HG03045 (cell line): Measurements from ENCODE around the gene TMEM239.
"Not testable (repeated sequence)": the region's sequence is repeated elsewhere in the genome, so short reads cannot be mapped to it uniquely, and the experiment has no call there.

Experiments
- ATAC-seq: cut with Tn5 transposase; IDR thresholded peaks from one replicate; pipeline ENCODE4 v1.9.1; 2021; ENCODE audit warnings: mild to moderate bottlenecking, moderate library complexity; ENCODE audit not compliant: unreplicated experiment

The TMEM239 gene

DNA sequence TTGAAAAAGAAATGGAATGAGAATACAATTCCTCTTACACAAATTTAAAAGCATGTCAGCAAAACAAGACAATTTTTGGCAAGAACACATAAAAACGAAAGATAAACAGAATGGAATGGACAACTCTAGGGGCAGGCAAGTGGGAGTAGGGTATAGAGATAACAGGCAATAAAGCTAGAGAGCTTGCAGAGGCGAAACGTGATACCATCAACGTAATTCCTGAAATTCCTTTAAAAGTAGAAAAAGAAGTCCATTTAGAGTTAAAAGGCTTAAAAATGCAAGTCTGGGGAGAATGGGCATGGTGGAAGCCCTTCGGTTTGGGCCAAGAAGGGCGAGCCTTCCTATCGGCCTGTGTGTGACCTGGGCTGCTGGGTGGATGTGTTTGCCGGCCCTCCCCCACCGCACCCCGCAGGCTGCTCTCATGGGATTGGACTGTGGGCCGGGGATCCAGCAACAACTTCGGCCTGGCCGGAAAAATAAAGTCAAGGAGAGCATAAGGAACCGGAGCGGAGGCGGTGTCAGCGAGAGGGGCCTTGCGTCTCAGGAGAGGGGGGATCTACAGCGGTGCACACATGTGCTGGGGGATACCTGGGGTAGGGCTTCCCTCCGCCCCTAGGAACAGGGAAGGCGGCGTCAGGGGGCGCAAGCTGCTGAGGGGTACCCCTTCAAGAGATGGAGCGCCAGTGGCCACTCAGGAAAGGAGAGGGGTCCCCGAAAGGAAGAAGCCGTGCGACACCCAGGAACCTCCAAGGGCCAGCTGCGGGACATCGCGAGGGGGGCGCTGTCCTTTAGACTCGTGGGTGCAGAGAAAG, 4.1 kb downstream of the TMEM239 start:
- no peak for ATAC-seq

GRCh38 chr20:2820896-2821869, 5.0 kb downstream of the TMEM239 start:
- ATAC-seq, result no peak

- no peak for ATAC-seq
Measured at GRCh38 chr20:2822073-2822472, 5.9 kb downstream of the TMEM239 start.

- ATAC-seq, result no peak
Measured at GRCh38 chr20:2825761-2826160, 9.6 kb downstream of the TMEM239 start.

DNA sequence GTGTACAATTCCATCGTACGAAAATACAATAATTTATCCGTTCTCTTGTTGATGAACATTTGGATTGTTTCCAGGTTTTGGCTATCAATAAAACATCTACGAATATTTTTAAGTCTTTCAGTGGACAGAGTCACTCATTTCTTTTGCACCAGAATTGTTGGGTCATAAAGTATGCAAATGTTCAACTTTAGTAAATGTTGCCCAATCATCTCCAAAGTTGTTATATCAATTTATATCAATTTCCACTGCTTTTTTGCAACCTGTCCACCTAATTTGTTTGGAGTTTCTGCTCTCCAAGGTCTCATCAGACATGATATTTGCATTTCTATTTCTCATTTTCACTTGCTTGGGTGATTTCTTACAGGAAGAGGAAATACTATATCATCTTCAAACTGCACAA, 10.5 kb downstream of the TMEM239 start:
- no peak for ATAC-seq

DNA sequence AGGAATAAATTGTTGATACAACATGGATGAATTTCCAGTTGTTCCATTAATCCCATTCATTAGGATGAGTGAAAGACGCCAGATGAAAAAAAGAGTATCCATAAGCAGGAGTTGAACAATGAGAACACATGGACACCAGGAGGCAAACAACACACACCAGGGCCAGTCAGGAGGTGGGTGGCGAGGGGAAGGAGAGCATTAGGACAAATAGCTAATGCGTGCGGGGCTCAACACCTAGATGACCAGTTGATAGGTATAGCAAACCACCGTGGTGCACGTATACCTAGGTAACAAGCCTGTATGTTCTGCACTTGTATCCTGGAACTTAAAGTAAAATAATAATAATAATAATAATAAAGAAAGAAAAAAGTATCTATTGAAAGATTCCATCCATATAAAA, 13.2 kb downstream of the TMEM239 start:
- ATAC-seq, result no peak

DNA sequence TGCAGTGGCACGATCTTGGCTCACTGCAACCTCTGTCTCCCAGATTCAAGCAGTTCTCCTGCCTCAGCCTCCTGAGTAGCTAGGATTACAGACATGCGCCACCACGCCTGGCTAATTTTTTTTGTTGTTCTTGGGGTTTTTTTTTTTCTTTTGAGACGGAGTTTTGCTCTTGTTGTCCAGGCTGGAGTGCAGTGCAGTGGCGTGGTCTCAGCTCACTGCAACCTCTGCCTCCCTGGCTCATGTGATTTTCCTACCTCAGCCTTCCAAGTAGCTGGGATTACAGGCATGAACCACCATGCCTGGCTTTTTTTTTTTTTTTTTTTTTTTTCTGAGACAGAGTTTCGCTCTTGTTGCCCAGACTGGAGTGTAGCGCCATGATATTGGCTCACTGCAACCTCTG, 15.0 kb downstream of the TMEM239 start:
- not testable (repeated sequence) for ATAC-seq

DNA sequence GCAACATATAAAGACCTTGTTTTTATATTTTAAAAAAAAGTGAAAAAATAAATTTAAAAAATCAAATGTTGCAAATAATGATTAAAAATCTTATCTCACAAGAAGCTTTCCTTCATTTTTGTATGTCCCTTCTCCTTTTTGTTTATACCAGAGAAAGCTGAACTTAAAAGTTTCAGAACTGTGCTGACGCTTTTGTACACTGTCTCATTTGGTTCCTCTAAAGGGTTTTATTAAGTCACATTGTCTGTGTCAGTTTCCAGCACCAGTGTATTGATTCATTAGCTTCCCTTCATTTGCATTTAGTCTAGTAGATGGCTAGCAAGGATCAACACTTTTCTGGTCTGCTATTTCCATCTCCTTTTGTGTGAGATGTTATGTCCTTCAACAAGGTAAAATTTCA, 17.6 kb downstream of the TMEM239 start:
- no peak for ATAC-seq

DNA sequence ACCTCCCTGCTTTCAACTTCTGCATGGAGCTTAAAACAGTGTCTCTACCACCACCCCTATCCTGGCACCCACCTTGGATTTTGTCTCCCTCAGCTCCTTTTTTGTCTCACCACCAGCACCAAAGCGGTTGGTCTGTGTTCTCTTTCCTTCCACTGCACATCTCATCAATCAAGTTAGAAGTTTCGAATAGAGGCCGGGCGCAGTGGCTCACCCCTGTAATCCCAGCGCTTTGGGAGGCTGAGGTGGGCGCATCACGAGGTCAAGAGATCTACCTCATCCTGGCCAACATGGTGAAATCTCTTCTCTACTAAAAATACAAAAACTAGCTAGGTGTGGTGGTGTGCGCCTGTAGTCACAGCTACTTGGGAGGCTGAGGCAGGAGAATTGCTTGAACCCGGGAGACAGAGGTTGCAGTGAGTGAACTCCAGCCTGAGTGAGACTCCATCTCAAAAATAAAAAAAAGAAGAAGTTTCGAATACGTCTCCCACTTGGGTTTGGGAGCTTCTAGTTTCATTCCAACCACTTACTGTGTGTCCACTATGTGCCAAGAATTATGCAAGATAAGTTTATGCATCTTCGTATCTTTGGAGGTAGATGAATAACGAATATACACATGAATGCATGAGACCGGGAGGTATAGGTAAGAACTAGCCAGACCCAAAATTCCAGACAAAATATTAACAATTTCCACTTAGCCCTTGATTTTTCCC, 18.4 kb downstream of the TMEM239 start:
- ATAC-seq, result no peak

DNA sequence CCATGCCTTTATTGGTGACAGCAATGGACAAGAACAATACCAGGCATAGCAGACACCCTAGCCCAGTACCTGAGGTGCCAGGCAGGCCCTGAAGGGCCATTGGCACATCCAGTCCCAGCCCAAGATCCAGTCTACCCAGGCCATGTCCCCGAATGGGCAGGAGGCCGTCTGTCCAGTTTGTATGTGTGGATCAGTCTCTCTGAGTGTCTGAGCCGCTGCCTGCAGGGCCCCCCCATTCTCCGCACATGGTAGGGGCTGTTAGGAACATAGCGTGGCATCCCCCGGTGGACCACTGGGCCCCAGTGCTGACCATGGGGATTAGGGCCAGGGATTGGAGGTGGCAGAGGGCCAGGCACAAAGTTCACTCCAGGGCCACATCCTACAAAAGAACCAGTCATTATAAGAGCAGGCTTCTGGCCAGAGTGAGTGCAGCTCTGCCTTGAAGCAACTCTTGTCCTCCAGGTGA, 19.2 kb downstream of the TMEM239 start:
- no peak for ATAC-seq

DNA sequence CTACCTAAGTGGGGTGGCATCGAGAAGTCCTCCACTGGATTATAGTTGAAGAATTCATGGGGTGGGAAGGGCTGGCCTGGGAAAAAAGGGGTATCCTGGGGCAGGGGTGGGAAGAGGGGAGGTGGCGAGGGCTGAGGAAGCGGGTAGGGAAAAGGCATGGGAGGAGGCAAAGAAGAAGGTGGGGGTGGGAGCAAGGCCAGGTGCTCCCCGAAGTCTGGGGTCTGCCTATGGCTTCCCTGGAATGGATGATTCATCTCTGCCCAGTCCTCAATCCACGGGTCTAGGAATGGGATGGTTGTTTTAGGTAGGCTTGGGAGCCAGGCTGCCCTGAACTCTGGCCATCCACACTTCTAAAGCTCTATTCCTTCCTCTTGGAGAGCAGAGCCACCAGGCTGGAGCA, 19.9 kb downstream of the TMEM239 start:
- no peak for ATAC-seq

DNA sequence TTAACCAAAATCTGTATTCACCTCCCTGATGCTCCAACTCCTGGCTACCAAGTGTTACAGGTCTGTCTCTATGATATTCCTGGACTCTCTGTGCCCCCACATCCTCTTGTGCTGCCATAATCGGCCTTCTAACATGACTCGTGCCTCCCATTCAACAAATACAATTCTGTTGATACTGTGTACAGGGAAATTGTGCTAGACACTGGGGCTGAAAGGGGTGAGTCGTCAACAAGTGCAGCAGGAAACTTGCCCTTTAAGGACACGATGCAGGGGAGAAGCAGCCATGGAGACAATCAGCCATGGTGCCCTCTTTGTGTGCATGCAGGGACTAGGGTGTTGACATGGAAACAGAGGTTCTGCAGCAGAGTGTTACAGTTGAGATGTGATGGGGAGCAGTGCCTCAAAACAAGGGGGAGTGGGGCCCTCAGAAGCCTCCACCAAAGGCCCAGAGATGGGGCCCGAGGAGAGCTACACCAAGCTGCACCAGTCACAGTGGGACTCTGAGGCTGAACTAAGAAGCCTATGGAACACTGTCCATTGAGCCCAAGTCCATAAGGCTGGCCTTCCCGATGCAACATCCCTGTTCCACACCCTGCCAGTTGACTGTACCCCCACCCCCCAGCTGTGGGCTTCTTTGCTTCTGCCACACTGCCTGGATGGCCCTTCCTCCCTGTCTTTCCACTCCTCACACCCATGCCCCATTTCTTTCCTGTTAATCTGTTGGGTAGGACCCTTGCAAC, 21.2 kb downstream of the TMEM239 start:
- ATAC-seq, result no peak

DNA sequence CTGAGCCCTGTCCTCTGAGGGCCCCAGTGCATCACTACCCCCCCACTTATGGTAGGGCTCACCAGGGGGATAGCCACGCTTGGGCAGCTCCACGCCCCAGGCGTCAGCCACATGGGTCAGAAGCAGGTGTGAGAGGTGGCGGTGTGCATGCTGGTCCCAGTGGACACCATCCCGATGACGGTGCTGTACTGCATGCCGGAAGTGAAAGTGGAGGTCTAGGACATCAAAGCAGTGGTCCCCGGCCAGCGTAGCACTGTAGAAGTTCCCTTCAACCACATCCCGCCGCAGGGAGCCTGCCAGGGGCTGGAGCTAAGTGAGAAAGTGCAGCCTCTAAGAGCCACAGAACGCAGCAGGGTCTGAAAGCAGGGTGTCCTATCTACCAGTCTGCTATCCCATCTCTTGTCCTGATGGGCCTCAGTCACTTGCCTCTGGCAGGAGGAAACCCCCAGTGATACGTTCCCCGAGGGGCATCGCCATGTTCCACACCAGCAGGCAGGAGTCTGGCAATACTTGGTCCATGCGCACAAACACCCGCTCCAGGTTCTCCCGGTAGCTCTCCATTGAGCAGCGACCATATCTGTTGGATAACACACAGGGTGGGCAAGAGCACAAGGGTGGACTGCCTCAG, 22.1 kb downstream of the TMEM239 start:
- ATAC-seq, result no peak

GRCh38 chr20:2838847-2839671, 22.9 kb downstream of the TMEM239 start:
- ATAC-seq, result no peak

DNA sequence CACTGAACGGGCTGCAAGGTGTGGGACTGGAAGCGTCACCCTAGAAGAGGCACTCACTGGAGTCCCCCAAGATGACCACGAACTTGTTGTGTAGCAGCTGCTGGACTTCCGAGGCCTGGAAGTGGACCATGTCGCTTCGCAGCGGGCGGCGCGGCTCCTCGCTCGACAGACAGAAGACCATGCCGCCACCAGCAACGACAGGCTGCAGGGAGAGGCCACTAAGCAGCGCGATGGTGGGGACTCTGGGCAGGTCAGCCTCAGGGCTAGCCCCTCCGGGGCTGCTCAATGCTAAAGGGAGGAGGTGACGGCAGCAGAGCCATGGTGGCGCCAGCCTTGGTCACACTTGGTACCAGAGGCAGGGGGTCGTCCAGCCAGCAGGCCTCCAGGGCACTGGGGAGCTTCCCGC, 23.6 kb downstream of the TMEM239 start:
- ATAC-seq, result no peak

GRCh38 chr20:2840138-2840966, 24.2 kb downstream of the TMEM239 start, which contains the start of the genes PCED1A and VPS16:
PCED1A (minus strand) TSS chr20:2840655; CDS start chr20:2839912, 743 bp downstream.
VPS16 (plus strand) TSS chr20:2840745; CDS start chr20:2840775, 30 bp downstream.
- peak; percentile 96 for ATAC-seq

GRCh38 chr20:2840967-2841531, 24.9 kb downstream of the TMEM239 start:
- ATAC-seq, result peak; percentile 39

GRCh38 chr20:2845607-2846006, 29.4 kb downstream of the TMEM239 start:
- no peak for ATAC-seq
